Upper lobe of left lung (tissue), 6 donors: ENCODE data around the gene GTF3C5. TPM values are rescaled to one million over a fixed set of nuclear protein-coding genes. Genes with fewer than 3 reads are reported as not detected.

Experiments
- ATAC-seq, 2 donors: fragments of 200-7000 bp; cut with Tn5 transposase; one replicate each; pipeline ENCODE4 v1.9.1; 2022; ENCODE audit warnings: mild to moderate bottlenecking in 2 of 2, moderate library complexity in 2 of 2; ENCODE audit not compliant: low FRiP score in 2 of 2
- DNase-seq, 2 donors: peaks; one replicate each; pipeline ENCODE4 v3.0.0-alpha.2; 2019 to 2020
- H3K27ac ChIP-seq, 4 donors: fragments of 200-600 bp; sonication (generic); one replicate each; pipeline ENCODE4 v1.5.1; 2016 to 2019
- H3K27me3 ChIP-seq, 4 donors: fragments of 200-600 bp; sonication (generic); one replicate each; pipeline ENCODE4 v1.5.1; 2017 to 2019
- H3K36me3 ChIP-seq, 4 donors: fragments of 200-600 bp; sonication (generic); one replicate each; pipeline ENCODE4 v1.5.1; 2016 to 2019
- H3K4me1 ChIP-seq, 4 donors: fragments of 200-600 bp; sonication (generic); one replicate each; pipeline ENCODE4 v1.5.1; 2018 to 2019
- H3K4me3 ChIP-seq, 4 donors: fragments of 200-600 bp; sonication (generic); one replicate each; pipeline ENCODE4 v1.5.1; 2017 to 2019; ENCODE audit warnings: mild to moderate bottlenecking in 2 of 4, moderate library complexity in 1 of 4
- H3K9me3 ChIP-seq, 4 donors: fragments of 200-600 bp; sonication (generic); one replicate each; pipeline ENCODE4 v1.5.1; 2018 to 2019
- EP300 ChIP-seq, 4 donors: sonication (generic); formaldehyde crosslinking; IDR thresholded peaks; one replicate each; pipeline ENCODE4 v1.5.1; 2017; ENCODE audit warnings: antibody characterized with exemption in 4 of 4, control low read depth in 2 of 4
- POLR2A ChIP-seq, 4 donors: fragments of 450-650 bp; IDR thresholded peaks; one replicate each; pipeline ENCODE4 v1.5.1; 2016 to 2017; ENCODE audit warnings: antibody characterized with exemption in 4 of 4, mild to moderate bottlenecking in 2 of 4
- POLR2AphosphoS5 ChIP-seq, 2 donors: sonication (generic); formaldehyde crosslinking; IDR thresholded peaks; one replicate each; pipeline ENCODE4 v1.5.1; 2017; ENCODE audit warnings: antibody characterized with exemption in 2 of 2
- WGBS, 2 donors: methylation state at CpG; one replicate each; pipeline ENCODE4 v1.1.5; 2017 to 2018; 5-methylcytosine and 5-hydroxymethylcytosine counted together
- total RNA-seq, 6 donors: library from RNA; depleted of rRNA in 4 of 6; stranded (reverse); fragments of >200 nt in 4 of 6; gene quantifications; one replicate each; pipeline versions ENCODE4 v1.1.0 to v1.2.1, GENCODE V29; 2016 to 2021
- TF ChIP-seq, protein P1 (sequence below), 6 experiments: fragments of 450-650 bp in 4 of 6; fragments of 200-600 bp in 2 of 6; sonication (generic) in 2 of 6; IDR thresholded peaks; one replicate each; pipeline ENCODE4 v1.5.1; 2016 to 2019; ENCODE audit warnings: antibody characterized with exemption in 6 of 6
- donor health status: DM: no; HTN: no; CAD: no; lungs with moderate emphysema.
- donor health status: DM: no; HTN: yes; CAD: no; lungs with severe emphysema.

GTF3C5 gene, protein sequence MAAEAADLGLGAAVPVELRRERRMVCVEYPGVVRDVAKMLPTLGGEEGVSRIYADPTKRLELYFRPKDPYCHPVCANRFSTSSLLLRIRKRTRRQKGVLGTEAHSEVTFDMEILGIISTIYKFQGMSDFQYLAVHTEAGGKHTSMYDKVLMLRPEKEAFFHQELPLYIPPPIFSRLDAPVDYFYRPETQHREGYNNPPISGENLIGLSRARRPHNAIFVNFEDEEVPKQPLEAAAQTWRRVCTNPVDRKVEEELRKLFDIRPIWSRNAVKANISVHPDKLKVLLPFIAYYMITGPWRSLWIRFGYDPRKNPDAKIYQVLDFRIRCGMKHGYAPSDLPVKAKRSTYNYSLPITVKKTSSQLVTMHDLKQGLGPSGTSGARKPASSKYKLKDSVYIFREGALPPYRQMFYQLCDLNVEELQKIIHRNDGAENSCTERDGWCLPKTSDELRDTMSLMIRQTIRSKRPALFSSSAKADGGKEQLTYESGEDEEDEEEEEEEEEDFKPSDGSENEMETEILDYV
- total RNA-seq, result 100 to 1,000 TPM in 1 of 6 donors, 10 to 100 TPM in 5; 40.9 to 133 (median 49.7) TPM

DNA sequence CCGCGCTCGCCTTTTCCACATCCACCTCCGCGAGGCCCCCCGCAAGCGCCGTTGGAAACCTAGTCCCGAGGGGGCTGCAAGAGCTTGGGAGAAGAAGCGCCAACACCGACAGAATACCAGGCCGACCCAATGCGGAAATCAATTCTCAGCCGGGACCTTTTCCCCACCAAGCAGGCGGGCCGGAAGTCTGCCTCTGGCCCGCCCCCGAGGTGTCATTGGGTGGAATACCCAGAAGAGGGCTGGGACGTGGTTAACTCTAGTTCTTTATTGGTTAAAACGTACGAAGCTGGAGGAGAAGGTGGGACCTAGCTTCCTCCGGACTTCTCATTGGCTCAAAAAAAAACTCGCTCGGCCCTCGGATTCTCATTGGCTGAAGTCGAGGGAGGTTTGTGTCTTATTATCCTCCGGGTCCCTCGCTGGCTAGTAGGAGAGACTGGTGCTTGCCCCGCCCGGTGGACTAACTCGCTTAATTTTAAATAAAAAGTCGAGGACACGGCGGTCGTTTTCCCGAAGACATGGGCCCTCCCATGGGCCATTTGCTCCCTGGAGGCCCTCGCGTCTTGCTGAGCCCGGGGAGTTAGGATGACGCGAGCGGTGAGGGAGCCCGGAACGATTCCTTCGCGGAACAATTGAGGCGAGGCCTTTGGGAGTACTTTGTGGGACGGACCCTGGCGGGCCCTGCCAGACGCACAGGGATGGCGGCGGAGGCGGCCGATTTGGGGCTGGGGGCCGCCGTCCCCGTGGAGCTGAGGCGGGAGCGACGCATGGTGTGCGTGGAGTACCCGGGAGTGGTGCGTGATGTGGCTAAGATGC lies at the start of gene GTF3C5:
Gene GTF3C5, plus strand, starts transcription at position 681 of the 813 bp plus-strand sequence. Its CDS starts 15 bp downstream, at position 696.
- no peaks in the 10 kb centered on the region for H3K9me3 ChIP-seq
- ATAC-seq (peak; percentile 99), DNase-seq (peak; percentile 93)
- peak within 1 kb of the TSS; percentile 91 to 97 (median 93) for H3K27ac ChIP-seq
- peak within 1 kb of the TSS; percentile 73 to 92 (median 86) for H3K4me3 ChIP-seq
- 1% methylated on average over 14 to 60 of the region's 63 CpGs for WGBS, 2 donors
- H3K36me3 ChIP-seq, result no peaks in the 10 kb centered on the region
- TF ChIP-seq POLR2AphosphoS5 (IDR thresholded peaks at IDR 0.05) (peak; percentile 82 to 87), EP300 (IDR thresholded peaks at IDR 0.05) (no peak), POLR2A (IDR thresholded peaks at IDR 0.05) (peak; percentile 24 to 82 (median 68))
- TF ChIP-seq, protein P1, sequence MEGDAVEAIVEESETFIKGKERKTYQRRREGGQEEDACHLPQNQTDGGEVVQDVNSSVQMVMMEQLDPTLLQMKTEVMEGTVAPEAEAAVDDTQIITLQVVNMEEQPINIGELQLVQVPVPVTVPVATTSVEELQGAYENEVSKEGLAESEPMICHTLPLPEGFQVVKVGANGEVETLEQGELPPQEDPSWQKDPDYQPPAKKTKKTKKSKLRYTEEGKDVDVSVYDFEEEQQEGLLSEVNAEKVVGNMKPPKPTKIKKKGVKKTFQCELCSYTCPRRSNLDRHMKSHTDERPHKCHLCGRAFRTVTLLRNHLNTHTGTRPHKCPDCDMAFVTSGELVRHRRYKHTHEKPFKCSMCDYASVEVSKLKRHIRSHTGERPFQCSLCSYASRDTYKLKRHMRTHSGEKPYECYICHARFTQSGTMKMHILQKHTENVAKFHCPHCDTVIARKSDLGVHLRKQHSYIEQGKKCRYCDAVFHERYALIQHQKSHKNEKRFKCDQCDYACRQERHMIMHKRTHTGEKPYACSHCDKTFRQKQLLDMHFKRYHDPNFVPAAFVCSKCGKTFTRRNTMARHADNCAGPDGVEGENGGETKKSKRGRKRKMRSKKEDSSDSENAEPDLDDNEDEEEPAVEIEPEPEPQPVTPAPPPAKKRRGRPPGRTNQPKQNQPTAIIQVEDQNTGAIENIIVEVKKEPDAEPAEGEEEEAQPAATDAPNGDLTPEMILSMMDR (IDR thresholded peaks at IDR 0.05), result peak in 4 of 6 experiments; percentile 8 to 48 (median 19)
- H3K27me3 ChIP-seq, result no peaks in the 10 kb centered on the region
- peaks cover 22 to 38% (median 31%) of the 10 kb centered on the region in 4 donors for H3K4me1 ChIP-seq

DNA sequence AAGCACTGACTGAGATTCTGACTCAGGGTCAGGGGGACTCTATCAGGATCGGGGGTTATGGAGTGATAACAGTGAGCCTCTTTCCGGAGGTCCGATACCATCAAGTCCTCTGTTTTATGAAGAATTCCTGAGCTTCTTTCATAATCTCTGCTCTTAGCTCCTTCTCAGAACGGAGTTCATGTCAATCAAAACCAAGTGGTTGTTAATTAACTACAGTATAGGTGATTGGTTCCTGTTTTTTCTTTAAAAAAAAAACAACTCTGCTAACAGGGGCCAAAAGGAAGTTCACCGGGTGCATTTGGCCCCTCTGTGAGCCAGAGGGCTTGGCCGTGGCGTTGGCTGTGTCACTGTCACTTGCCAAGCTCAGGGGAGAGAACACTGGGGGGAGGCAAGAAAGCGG lies 48.3 kb upstream of the GTF3C5 start:
- ATAC-seq, result no peak
- no peak for TF ChIP-seq EP300 (IDR thresholded peaks at IDR 0.05)
- no peak for TF ChIP-seq POLR2AphosphoS5 (IDR thresholded peaks at IDR 0.05)
- TF ChIP-seq, protein P1 (IDR thresholded peaks at IDR 0.05), result no peak
- TF ChIP-seq POLR2A (IDR thresholded peaks at IDR 0.05), result no peak
- Histone ChIP-seq H3K4me3 (no peak overlapping the region), H3K27me3 (peaks cover 0 to 17% (median 6%) of the 10 kb centered on the region in 4 donors), H3K9me3 (no peaks in the 10 kb centered on the region), H3K27ac (no peak overlapping the region), H3K4me1 (peaks cover 0 to 4% (median 1%) of the 10 kb centered on the region in 4 donors), H3K36me3 (no peaks in the 10 kb centered on the region)
- WGBS, 2 donors, result 37 to 45% methylated on average over 8 of the region's 8 CpGs
- DNase-seq, result no peak

DNA sequence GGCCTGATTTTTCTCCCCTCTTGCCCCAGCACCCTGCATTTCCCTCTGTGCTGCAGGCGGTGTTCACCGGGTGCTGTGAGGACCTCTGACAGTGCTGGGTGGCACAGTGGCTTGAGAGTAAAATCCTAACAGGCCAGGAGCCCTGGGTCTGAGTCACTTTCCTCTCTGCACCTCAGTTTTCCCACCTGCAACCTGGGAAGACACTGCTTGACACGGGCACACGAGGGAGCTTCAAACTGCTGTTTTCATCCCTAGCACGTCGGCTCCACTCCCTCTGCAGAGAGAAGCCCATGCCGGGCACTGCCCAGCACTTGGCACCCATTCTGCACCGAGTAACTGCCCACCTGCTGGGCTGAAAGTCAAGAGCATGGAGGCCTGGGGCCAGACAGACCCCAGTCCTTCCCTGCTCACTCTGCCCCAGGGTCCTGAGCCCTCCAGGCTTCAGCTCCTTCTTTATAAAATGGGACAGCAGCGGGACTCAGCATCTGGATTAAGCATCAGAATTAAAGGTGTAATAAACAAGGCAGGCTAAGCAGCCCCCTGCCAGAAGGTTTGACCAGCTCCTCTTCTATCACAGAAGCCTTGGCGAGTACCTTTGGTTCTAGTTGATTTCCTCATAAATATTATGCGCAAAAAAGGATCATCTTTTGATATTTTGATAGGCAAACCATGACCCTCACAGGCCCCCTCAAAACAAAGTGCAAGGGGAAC lies 47.2 kb upstream of the GTF3C5 start:
- TF ChIP-seq, protein P1 (IDR thresholded peaks at IDR 0.05), result no peak
- no peak for TF ChIP-seq POLR2A (IDR thresholded peaks at IDR 0.05)
- TF ChIP-seq EP300 (IDR thresholded peaks at IDR 0.05), result no peak
- no peak for TF ChIP-seq POLR2AphosphoS5 (IDR thresholded peaks at IDR 0.05)
- Histone ChIP-seq H3K4me1 (no peaks in the 10 kb centered on the region), H3K36me3 (no peaks in the 10 kb centered on the region), H3K4me3 (no peak overlapping the region), H3K27ac (no peak overlapping the region), H3K9me3 (no peaks in the 10 kb centered on the region), H3K27me3 (peaks cover 0 to 17% (median 4%) of the 10 kb centered on the region in 4 donors)
- no peak for DNase-seq
- WGBS, 2 donors, result 75 to 77% methylated on average over 9 to 11 of the region's 11 CpGs
- no peak for ATAC-seq

DNA sequence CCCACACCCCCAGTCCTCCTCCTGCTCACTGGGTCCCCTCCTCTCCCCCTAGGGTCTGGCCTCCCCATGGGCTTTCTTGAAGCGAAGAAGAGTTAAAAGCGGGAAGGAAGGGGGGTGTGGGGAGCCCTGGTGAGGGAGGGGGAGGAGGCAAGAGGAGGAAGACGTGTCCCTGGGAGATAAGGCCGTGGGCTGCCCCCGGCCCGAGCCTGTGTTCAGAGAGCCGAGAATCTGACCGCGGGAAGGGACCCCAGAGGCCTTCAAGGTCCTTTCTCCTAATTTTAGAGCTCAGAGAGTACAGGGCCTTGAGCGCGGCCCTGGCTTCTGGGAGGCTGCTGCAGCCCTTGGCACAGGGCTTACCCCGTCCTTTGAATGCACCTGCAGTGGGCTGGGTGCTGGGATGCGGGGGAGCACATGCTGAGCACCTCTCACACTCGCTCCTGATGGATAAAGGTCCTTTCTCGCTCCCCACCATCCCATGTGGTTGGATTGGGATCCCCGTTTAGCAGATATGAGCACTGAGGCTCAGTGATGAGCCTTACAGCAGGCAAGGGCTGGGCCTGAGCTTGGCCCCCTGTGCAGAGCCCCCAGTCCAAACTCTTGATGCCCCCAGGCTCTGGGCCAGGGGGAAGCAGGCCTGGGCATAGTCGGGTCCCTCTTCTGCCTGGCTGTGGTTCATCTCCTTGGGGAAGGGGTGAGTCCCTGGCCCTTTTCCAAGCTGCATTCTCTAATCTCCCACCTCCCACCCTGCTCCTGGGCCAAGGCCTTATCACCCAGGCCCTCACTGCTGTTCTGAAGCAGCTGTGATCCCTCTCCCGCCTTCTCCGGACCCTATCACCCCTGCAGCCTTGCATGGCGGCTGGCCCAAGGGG lies 46.4 kb upstream of the GTF3C5 start:
- Histone ChIP-seq H3K4me1 (no peaks in the 10 kb centered on the region), H3K9me3 (no peaks in the 10 kb centered on the region), H3K27me3 (peaks cover 0 to 9% (median 2%) of the 10 kb centered on the region in 4 donors), H3K4me3 (no peak overlapping the region), H3K27ac (no peak overlapping the region), H3K36me3 (no peaks in the 10 kb centered on the region)
- DNase-seq (no peak), ATAC-seq (no peak)
- TF ChIP-seq POLR2A (IDR thresholded peaks at IDR 0.05) (no peak), EP300 (IDR thresholded peaks at IDR 0.05) (no peak), POLR2AphosphoS5 (IDR thresholded peaks at IDR 0.05) (no peak)
- TF ChIP-seq, protein P1 (IDR thresholded peaks at IDR 0.05), result no peak
- 38 to 47% methylated on average over 13 to 20 of the region's 20 CpGs for WGBS, 2 donors
